Activated CD4-positive, alpha-beta T cell treated with anti-CD3 and anti-CD28 coated beads, Interleukin-2, amount 50 U/mL, for 24 hours (primary cell): ENCODE data around the gene PFKFB4.
"Not testable (repeated sequence)": the region's sequence is repeated elsewhere in the genome, so short reads cannot be mapped to it uniquely, and the experiment has no call there.

Experiments used
- DNase-seq, 2 donors: peaks; one replicate each; pipeline ENCODE4 v3.0.0-alpha.2; 2020; ENCODE audit warnings: low read depth in 1 of 2, low spot score in 1 of 2

Gene PFKFB4

GRCh38 chr3:48502121-48502520 lies 54.5 kb downstream of the PFKFB4 start:
- DNase-seq, result no peak

DNA sequence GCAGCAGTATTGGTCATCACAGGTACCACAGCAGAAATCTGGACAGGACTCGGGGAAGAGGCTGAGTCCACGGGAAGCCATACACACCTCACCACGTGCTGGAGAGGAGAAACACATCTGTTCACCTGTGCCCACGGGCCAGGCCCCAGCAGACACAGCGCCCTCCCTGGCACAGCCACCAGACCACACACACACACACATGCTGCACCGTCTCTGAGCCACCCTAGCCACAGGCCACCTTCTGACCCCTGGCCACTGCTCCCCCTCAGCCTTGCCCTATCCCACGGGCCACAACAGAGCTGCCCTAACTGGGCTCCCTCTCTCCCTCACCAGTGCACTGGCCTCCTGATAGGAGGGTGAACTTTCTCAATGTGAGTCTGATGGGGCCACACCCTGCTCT lies 55.4 kb downstream of the PFKFB4 start:
- no peak for DNase-seq

DNA sequence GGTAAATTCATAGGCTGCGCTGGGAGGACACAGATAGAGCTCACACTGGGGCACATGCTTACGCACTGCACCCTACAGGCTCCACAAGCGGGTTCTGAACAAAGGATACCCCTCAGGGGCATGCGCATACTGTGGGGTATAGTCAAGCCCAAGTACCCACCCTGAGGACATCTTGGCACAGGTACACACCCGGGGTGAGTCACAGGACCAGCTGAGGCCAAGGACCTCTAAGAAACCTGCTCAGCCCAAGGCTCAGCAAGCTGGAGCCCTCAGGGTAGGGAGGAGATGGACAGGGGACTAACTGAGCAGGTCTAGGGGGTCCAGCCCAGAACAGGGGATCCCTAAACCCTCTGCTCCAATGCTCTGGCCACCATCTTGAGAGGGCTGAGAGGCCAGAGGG lies 55.9 kb downstream of the PFKFB4 start:
- DNase-seq, result no peak

DNA sequence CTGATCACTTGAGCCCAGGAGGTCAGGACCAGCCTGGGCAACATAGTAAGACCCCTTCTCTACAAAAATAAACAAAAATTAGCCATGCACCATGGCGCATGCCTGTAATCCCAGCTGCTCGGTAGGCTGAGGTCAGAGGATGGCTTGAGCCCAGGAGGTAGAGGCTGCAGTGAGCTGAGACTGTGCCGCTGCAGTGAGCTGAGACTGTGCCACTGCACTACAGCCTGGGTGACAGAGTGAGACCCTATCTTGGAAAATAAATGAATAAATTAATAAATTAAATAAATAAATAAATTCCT lies 63.5 kb downstream of the PFKFB4 start:
- no peak for DNase-seq

DNA sequence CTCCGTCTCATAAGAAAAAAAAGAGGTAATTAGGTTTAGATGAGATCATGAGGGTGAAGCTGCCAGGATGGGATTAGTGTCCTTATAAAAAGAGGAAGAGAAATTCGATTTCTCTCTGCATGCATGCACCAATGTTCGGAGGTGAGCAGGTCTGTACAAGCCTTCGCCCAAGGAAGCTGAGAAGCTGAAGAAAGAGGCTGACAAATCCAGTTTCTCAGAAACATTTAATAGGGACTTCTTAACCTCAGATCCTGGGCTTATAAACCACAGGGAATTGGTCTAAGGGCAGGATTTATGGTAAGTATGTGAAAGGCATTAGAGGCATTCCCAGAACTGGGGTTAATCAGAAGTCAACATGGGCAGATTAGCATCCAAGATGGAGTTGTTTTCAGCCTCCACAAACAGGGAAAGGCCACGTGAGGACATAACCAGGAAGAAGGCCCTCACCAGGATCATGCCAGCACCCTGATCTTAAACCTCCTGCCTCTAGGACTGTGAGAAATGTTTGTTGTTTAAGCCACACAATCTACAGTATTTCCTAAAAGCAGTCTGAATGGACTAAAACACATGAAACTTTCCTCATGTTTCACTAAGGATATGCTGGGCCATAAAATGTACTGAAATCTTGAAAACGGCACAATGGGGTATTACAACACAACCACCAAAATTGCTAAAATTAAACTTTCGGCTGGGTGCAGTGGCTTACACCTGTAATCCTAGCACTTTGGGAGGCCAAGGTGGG lies 64.0 kb downstream of the PFKFB4 start:
- DNase-seq, result no peak

DNA sequence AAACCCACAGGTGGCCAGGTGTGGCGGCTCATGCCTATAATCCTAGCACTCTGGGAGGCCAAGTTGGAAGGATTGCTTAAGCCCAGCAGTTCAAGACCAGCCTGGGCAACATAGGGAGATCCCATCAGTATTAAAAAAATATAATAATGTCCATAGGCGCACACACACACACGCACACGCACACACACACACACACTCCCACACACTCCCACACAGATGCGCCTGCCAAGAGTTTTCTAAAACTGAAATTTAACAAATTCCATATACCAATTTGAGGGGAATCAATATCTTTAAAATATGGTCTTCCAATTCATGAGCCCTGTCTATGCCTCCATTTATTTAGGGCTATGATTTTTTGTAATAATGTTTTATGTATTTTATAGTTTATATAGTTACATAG lies 69.7 kb downstream of the PFKFB4 start:
- no peak for DNase-seq

DNA sequence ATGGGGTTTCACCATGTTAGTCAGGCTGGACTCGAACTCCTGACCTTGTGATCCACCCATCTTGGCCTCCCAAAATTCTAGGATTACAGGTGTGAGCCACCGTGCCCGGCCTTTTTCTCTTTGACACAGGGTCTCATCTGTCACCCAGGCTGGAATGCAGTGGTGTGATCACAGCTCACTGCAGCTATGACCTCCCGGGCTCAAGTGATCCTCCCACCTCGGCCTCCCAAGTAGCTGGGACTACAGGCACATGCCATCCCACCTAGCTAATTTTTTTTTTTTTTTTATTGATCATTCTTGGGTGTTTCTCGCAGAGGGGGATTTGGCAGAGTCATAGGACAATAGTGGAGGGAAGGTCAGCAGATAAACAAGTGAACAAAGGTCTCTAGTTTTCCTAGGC lies 73.8 kb downstream of the PFKFB4 start:
- DNase-seq, result not testable (repeated sequence)

DNA sequence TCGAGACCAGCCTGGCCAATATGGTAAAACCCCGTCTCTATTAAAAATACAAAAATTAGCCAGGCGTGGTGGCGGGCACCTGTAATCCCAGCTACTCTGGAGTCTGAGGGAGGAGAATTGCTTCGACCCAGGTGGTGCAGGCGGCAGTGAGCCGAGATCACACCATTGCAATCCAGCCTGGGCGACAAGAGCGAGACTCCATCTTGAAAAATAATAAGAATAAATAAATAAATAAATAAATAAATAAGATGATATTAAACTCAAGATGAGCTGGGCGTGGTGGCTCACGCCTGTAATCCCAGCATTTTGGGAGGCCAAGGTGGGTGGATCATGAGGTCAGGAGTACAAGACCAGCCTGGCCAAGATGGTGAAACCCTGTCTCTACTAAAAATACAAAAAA lies 75.7 kb downstream of the PFKFB4 start:
- not testable (repeated sequence) for DNase-seq

DNA sequence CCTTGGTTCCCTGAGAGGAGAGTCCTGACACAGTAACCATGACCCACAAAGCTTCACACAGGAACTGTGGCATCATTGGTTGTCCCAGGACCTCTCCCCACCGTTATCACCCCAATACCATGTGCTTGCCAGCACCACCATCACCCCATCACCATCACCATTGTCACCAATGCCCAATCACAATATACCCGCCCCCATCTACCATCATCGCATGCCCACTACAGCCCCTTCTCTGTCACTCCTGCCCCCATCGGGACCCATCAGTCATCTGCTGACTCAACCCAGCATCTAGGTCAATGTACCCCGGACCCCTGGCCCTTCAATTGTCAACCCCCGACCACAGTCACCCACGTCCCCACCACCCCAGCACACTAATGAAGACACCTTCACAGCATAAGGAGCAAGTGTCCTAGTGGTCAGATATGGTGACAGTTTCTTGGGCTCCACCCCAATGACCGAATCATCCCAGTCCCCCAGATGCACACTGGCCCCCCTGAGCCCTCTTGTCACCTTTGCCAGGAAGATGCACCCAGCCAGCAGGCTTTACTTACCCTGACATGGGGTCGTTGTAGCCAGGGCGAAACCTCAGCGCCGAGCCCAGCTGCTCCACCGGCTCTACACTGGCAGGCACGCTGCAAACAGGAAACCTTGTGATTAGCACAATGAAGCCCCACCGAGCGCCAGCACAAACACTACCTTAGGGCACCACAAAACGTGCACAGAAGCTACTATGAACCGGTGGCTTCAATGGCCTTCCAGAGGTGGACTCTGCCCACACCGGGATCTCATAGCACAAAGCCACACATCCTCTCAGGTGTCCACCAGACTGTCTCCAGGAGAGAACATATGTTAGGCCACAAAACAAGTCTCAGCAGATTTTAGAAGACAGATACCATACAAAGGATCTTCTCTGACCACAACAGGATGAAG lies 77.7 kb downstream of the PFKFB4 start:
- DNase-seq, result no peak

DNA sequence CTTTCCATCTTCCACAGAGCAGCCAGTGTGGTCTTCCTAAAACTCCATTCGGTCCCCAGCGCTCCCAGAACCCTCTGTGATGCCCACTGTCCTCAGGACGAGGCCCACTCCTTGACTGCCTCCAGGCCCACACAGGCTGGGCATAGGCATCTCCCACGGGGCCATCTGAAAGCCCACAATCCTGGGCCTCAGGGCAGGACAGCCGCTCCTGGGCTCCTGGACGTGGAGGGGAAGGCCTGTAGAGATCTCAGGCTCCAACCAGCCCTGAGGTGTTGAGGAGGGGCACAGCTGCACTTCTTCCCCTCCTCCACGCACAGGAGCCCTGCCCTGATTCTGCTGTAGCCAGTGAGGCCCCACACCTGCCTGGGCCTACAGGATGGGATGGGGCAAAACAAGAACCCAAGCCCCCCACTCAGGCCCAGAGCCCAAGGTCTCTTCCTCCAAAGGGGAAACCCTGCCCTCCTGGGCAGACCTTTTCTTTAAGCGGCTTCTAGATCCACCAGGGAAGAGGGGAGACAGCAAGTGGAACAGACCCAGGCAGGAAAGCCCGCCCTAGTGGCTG lies 78.6 kb downstream of the PFKFB4 start:
- DNase-seq, result no peak

GRCh38 chr3:48476426-48477053 lies 80.1 kb downstream of the PFKFB4 start:
- DNase-seq, result no peak

DNA sequence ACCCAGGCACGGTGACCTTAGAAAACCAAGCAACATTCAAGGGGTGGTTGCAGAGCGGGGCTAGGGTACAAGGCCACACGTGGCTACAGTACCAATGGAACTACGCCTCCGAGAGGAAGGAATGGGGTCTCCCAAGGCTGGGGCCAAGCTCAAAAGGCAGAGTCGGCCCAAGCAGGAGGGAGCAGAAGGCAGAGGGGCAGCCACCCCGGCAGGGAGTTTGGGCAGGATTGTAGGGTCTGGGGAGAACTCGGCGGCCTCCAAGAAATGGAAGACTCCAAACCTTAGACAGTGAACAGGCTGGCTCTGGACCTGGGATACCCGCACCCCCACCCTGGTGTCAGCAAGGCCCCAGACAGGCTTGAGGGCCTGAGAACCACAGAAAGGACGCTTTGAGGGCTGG lies 81.4 kb downstream of the PFKFB4 start:
- no peak for DNase-seq

GRCh38 chr3:48474619-48475018 lies 82.0 kb downstream of the PFKFB4 start:
- DNase-seq, result no peak

- not testable (repeated sequence) for DNase-seq
Observed at GRCh38 chr3:48474031-48474430, 82.6 kb downstream of the PFKFB4 start.

DNA sequence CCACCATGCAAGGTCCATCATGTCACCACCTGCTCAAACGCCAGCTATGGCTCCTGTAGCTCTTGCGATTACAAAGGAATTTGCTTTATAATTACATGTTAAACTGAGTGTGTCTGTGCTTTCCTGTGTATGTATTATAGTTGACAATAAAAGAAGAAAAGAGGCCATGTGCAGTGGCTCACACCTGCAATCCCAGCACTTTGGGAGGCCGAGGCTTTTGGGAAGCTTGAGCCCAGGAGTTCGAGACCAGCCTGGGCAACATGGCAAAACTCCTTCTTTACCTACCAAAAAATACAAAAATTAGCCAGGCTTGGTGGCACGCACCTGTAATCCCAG lies 83.0 kb downstream of the PFKFB4 start:
- DNase-seq, result no peak

DNA sequence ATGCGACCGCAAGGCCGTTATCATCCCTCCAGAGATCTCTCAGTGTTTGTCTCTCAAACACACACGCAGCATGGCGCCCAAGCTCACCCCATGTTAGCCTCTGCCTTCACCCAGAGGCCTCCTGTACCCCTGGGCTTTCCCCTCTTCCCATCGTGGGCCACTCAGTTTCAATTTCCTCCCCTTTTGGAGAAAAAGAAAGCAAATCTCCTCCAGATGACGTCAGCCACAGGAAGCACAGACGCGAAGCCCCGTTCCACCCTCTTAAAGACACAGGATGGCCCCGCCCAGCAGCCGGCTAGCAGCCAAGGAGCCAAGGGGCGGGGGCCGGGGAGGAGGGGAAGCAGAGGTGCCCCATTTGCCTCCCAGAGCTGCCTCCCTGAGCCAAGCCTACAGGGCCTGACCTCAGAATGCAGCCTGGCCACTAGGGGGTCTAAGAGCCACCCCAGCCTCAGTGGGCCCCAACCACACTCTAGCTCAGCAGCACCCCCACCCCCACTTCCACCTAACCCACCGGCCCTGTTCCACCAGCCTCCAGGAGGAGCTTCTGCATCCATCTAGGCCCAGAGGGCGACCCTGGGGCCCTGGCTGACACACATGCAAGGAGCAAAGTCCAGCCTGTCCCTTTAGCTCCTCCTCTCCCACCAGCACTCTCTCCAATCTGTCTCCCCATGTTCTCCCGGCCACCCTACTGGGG lies 83.5 kb downstream of the PFKFB4 start:
- peak; percentile 78 to 95 for DNase-seq

DNA sequence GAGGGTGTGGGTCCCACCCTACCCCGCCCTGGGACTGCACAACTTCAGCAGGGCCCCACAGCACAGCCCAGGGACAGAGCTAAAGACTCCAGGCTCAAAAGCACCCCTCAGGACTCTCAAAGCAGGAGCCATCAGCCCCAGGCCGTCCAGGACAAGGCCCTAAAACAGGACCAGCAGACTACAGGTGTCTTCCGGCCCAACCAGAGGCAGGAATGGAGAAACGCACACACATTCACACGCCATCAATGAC lies 84.0 kb downstream of the PFKFB4 start:
- DNase-seq, result no peak

DNA sequence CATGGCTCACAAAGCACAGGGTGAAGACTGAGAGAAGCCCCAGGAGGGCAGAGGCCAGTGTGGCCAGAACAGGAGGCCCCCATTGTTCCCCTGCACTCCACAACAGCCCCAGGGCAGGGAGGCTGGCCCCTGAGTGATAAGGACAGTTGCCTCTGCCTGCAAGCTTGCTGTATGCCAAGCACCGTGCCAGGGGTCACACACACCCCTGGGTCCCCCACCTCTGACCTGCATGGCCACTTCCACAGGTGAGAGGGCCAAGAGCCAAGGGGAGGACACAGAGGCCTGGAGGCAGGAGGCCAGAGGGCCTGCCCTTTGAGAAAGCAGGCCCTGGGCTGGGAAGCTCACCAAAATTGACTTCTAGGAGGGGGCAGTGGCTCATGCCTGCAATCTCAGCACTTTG lies 86.3 kb downstream of the PFKFB4 start:
- no peak for DNase-seq

GRCh38 chr3:48469046-48469915 lies 87.3 kb downstream of the PFKFB4 start:
- DNase-seq, result no peak

DNA sequence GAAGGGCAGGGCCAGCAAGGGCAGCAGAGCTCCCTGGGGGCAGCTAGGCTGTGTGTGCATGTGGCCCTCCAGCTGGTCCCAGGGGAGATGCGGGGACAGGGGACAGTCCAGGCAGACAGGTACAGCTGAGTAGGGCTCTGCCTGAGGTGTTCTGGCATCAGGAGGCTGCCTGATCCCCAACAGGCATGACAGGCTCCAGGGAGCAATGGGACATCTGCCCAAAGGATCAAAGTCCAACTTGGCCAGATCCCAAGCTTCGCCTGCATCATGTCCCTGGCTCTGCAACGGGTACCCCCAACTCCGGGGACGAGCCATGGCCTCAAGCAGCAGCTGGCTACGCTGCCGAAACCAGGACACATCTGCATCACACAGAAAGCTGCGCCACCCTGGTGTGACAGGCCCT lies 88.3 kb downstream of the PFKFB4 start:
- no peak for DNase-seq
